Measurements from ENCODE around the gene GOLT1B.

GRCh38 chr12:21543151-21543550, 41.6 kb downstream of the GOLT1B start:
- TF ChIP-seq CTCF (IDR thresholded peaks at IDR 0.05) (no peak), EP300 (IDR thresholded peaks at IDR 0.05) (no peak)
